ENCODE data around the gene ST7L.

ST7L gene

DNA sequence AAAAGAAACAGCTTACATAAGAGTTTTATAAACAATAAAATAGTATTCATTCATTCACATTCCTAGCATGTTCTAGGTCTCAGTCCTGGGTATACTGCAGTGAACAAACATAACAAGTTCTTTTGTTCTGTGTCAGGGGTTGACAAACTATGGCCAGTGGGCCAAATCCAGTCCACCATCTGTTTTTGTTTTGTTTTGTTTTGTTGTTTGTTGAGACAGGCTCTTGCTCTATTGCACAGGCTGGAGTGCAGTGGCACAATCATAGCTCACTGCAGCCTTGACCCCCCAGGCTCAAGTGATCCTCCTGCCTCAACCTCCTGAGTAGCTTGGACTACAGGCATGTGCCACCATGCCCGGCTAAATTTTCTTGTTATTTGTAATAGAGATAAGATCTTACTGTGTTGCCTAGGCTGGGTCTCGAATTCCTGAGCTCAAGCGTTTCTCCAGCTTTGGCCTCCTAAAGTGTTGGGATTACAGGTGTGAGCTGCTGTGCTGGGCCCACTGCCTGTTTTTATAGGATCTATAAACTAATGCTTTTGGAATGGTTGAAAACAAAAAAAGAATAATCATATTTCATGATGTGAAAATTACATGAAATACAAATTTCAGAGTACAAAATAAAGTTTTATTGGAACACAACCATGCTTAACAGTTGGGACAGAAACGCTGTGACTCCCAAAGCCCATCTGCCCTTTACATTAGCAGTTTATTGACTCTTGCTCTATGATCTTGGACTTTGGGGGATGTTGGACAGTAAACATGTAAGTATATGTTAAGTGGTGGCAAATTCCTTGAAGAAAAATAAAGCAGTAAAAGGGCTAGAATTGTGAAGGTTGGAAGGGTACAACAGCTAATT lies 18.5 kb upstream of the ST7L start:
- peak; percentile 78 for ATAC-seq
- TF ChIP-seq RARB (CRISPR knock-in tag; IDR thresholded peaks at IDR 0.05), result no peak
- TF ChIP-seq, protein P1, sequence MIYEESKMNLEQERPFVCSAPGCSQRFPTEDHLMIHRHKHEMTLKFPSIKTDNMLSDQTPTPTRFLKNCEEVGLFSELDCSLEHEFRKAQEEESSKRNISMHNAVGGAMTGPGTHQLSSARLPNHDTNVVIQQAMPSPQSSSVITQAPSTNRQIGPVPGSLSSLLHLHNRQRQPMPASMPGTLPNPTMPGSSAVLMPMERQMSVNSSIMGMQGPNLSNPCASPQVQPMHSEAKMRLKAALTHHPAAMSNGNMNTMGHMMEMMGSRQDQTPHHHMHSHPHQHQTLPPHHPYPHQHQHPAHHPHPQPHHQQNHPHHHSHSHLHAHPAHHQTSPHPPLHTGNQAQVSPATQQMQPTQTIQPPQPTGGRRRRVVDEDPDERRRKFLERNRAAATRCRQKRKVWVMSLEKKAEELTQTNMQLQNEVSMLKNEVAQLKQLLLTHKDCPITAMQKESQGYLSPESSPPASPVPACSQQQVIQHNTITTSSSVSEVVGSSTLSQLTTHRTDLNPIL (CRISPR knock-in tag; IDR thresholded peaks at IDR 0.05; ENCODE audit: low read depth), result no peak
- TF ChIP-seq PPARA (CRISPR knock-in tag; IDR thresholded peaks at IDR 0.05; ENCODE audit: borderline replicate concordance), result no peak
- TF ChIP-seq, protein P2, sequence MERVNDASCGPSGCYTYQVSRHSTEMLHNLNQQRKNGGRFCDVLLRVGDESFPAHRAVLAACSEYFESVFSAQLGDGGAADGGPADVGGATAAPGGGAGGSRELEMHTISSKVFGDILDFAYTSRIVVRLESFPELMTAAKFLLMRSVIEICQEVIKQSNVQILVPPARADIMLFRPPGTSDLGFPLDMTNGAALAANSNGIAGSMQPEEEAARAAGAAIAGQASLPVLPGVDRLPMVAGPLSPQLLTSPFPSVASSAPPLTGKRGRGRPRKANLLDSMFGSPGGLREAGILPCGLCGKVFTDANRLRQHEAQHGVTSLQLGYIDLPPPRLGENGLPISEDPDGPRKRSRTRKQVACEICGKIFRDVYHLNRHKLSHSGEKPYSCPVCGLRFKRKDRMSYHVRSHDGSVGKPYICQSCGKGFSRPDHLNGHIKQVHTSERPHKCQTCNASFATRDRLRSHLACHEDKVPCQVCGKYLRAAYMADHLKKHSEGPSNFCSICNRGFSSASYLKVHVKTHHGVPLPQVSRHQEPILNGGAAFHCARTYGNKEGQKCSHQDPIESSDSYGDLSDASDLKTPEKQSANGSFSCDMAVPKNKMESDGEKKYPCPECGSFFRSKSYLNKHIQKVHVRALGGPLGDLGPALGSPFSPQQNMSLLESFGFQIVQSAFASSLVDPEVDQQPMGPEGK (CRISPR knock-in tag; IDR thresholded peaks at IDR 0.05; ENCODE audit: borderline replicate concordance), result no peak
- no peak for TF ChIP-seq ZNF8 (CRISPR knock-in tag; IDR thresholded peaks at IDR 0.05)
- TF ChIP-seq GLIS3 (CRISPR knock-in tag; IDR thresholded peaks at IDR 0.05), result no peak
- TF ChIP-seq ZNF565 (CRISPR knock-in tag; conservative IDR thresholded peaks at IDR 0.05; ENCODE audit: low read depth), result no peak
- TF ChIP-seq, protein P3, sequence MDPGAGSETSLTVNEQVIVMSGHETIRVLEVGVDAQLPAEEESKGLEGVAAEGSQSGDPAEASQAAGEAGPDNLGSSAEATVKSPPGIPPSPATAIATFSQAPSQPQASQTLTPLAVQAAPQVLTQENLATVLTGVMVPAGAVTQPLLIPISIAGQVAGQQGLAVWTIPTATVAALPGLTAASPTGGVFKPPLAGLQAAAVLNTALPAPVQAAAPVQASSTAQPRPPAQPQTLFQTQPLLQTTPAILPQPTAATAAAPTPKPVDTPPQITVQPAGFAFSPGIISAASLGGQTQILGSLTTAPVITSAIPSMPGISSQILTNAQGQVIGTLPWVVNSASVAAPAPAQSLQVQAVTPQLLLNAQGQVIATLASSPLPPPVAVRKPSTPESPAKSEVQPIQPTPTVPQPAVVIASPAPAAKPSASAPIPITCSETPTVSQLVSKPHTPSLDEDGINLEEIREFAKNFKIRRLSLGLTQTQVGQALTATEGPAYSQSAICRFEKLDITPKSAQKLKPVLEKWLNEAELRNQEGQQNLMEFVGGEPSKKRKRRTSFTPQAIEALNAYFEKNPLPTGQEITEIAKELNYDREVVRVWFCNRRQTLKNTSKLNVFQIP (CRISPR knock-in tag; IDR thresholded peaks at IDR 0.05; ENCODE audit: borderline replicate concordance, low read depth), result no peak
- TF ChIP-seq ZC3H10 (CRISPR knock-in tag; IDR thresholded peaks at IDR 0.05), result no peak

DNA sequence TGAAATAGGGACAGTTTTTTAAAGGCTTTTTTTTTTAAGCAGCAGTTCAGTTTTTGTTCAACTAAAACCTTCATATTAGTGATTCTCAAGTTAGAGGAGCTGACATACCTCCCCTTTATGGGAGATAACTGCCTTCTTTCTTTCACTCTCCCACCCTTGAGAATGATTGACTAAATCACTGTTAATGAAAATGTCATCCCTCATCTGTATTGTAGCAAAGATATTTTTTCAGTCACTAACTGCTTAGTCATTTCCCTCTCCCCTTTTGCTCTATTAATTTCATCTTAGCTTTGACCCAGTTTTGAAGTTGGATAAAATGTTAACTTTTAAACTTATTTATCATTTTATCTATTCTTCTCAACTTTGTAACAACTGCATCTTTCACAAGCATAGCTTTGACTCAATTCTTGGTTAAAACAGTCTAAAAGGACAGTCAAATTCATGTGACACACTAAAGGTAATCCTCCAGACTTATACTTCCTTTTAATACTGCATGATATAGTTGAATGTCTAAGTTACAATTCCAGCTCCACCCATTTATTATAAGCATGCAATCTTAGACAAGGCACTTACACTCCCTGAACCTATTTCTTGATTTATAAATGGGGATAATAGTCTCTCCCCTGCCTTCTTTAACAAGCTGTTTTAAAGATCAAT lies 17.8 kb upstream of the ST7L start:
- peak; percentile 71 for ATAC-seq
- TF ChIP-seq, protein P4, sequence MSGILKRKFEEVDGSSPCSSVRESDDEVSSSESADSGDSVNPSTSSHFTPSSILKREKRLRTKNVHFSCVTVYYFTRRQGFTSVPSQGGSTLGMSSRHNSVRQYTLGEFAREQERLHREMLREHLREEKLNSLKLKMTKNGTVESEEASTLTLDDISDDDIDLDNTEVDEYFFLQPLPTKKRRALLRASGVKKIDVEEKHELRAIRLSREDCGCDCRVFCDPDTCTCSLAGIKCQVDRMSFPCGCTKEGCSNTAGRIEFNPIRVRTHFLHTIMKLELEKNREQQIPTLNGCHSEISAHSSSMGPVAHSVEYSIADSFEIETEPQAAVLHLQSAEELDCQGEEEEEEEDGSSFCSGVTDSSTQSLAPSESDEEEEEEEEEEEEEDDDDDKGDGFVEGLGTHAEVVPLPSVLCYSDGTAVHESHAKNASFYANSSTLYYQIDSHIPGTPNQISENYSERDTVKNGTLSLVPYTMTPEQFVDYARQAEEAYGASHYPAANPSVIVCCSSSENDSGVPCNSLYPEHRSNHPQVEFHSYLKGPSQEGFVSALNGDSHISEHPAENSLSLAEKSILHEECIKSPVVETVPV (CRISPR knock-in tag; IDR thresholded peaks at IDR 0.05), result no peak
- TF ChIP-seq PPARA (CRISPR knock-in tag; IDR thresholded peaks at IDR 0.05; ENCODE audit: borderline replicate concordance), result no peak
- no peak for TF ChIP-seq OSR1 (CRISPR knock-in tag; IDR thresholded peaks at IDR 0.05)
- no peak for TF ChIP-seq ZNF8 (CRISPR knock-in tag; IDR thresholded peaks at IDR 0.05)
- TF ChIP-seq, protein P3 (CRISPR knock-in tag; IDR thresholded peaks at IDR 0.05; ENCODE audit: borderline replicate concordance, low read depth), result no peak
- peak; percentile 27; the same call in 1 of the 2 replicates for TF ChIP-seq ISL1 (CRISPR knock-in tag; IDR thresholded peaks at IDR 0.05)

DNA sequence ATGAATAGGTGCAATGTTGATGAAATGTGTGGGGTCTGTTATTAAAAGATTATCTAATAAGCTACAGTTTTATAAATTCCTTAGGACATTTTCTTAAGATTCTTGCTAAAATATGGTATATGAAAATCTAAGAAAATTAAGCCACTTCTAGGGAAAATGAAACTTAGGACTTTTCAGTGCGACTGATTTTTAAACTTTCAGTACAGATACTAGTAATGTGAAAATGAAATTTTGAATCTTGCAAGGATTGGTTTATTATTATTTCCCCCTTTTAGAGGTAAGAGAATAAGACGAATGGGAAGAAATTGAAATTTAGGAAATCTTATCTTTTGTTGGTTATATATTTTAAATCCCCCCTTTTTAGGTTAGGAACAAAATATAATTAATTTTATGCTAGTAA lies 17.1 kb upstream of the ST7L start:
- TF ChIP-seq TOX (CRISPR knock-in tag; IDR thresholded peaks at IDR 0.05; ENCODE audit: borderline replicate concordance) (no peak), ISL1 (CRISPR knock-in tag; IDR thresholded peaks at IDR 0.05) (no peak), ESRRG (CRISPR knock-in tag; IDR thresholded peaks at IDR 0.05) (no peak), ZNF565 (CRISPR knock-in tag; conservative IDR thresholded peaks at IDR 0.05; ENCODE audit: low read depth) (no peak)
- ATAC-seq, result no peak

DNA sequence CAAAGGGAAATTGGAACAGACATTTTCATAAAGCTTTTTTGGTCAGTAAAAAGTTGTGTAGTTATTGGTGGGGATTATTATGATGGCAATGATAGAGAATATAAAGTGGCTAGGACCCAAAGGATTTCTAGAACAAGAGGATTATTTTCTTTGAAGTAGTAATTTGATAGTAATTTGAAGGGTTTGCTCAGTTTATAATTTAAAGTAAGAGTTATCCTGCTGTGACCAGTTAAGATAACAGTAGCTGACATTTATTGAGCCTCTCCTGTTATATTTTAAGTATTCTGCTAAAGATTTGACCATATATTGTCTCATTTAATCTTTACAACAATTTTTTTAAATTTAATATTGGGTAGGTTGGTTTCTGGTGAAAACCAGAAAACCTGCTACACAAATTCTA lies 15.4 kb upstream of the ST7L start:
- TF ChIP-seq ESRRG (CRISPR knock-in tag; IDR thresholded peaks at IDR 0.05), result no peak
- no peak for TF ChIP-seq ISL1 (CRISPR knock-in tag; IDR thresholded peaks at IDR 0.05)
- no peak for ATAC-seq

DNA sequence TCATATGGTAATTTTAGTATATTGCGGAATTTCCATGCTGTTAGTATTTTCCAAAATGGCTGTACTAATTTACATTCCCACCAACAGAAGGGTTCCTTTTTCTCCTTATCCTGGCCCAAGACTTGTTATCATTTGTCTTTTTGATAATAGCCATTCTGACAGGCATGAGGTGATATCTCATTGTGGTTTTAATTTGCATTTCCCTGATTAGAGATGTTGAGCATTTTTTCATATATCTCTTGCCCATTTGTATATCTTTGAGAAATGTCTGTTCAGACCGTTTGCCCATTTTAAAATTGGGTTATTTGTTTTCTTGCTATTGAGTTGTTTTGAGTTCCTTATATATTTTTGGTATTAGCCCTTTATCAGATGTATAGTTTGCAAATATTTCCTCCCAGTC lies 14.7 kb upstream of the ST7L start:
- no peak for ATAC-seq
- no peak for TF ChIP-seq ISL1 (CRISPR knock-in tag; IDR thresholded peaks at IDR 0.05)
- TF ChIP-seq ZNF8 (CRISPR knock-in tag; IDR thresholded peaks at IDR 0.05), result no peak
- TF ChIP-seq OSR1 (CRISPR knock-in tag; IDR thresholded peaks at IDR 0.05), result no peak
- no peak for TF ChIP-seq RARB (CRISPR knock-in tag; IDR thresholded peaks at IDR 0.05)
- no peak for TF ChIP-seq ZFP30 (CRISPR knock-in tag; IDR thresholded peaks at IDR 0.05)
- TF ChIP-seq, protein P4 (CRISPR knock-in tag; IDR thresholded peaks at IDR 0.05), result no peak
- TF ChIP-seq, protein P2 (CRISPR knock-in tag; IDR thresholded peaks at IDR 0.05; ENCODE audit: borderline replicate concordance), result no peak
- TF ChIP-seq ZFP3 (CRISPR knock-in tag; IDR thresholded peaks at IDR 0.05), result no peak
- TF ChIP-seq PPARA (CRISPR knock-in tag; IDR thresholded peaks at IDR 0.05; ENCODE audit: borderline replicate concordance), result no peak
- TF ChIP-seq GLIS3 (CRISPR knock-in tag; IDR thresholded peaks at IDR 0.05), result no peak
- no peak for TF ChIP-seq TCF4 (CRISPR knock-in tag; IDR thresholded peaks at IDR 0.05; ENCODE audit: borderline replicate concordance)
- no peak for TF ChIP-seq ARNTL (CRISPR knock-in tag; IDR thresholded peaks at IDR 0.05; ENCODE audit: borderline replicate concordance, low read depth)

All from SK-N-SH treated with all-trans-retinoic acid at 6 μM for 48 hours (cell line).